Measurements from ENCODE around the gene FXYD5.

- TF ChIP-seq, protein P1, sequence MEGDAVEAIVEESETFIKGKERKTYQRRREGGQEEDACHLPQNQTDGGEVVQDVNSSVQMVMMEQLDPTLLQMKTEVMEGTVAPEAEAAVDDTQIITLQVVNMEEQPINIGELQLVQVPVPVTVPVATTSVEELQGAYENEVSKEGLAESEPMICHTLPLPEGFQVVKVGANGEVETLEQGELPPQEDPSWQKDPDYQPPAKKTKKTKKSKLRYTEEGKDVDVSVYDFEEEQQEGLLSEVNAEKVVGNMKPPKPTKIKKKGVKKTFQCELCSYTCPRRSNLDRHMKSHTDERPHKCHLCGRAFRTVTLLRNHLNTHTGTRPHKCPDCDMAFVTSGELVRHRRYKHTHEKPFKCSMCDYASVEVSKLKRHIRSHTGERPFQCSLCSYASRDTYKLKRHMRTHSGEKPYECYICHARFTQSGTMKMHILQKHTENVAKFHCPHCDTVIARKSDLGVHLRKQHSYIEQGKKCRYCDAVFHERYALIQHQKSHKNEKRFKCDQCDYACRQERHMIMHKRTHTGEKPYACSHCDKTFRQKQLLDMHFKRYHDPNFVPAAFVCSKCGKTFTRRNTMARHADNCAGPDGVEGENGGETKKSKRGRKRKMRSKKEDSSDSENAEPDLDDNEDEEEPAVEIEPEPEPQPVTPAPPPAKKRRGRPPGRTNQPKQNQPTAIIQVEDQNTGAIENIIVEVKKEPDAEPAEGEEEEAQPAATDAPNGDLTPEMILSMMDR (IDR thresholded peaks at IDR 0.05), result no peak
- TF ChIP-seq POLR2A (IDR thresholded peaks at IDR 0.05), result no peak
Observed at GRCh38 chr19:35176181-35176570, 21.6 kb downstream of the FXYD5 start.

Measured in Peyer's patch (tissue), 4 donors.